ENCODE results near the gene DNMT3A. TPM values are rescaled to one million over a fixed set of nuclear protein-coding genes. Genes with fewer than 3 reads are reported as not detected.

Gene DNMT3A
- total RNA-seq, 1 experiment from 2014 or later: 35.7 TPM

DNA sequence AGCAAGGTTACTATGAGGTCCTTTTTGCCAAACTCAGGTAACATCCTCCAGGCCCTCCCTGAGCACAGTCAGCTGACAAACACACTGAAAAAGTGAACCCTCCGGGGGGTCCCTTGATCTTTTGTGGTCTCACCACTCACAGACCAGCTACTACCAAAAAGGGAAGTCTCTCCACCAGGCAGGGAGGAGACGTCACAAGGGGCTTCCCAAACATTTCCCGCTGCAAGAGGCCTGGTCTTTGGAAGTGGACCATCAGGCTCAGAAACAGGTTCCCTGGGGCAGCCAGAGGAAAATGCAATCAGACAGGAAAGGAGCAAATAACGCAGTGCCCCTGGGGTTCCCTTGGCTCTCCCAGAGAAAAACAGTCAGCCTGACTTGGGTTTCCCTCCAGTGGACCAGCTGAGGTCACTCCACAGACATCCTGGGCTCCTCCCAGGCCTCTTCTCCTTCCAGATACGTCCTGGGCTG lies 134.6 kb downstream of the DNMT3A start:
- intact Hi-C loops (cut with micrococcal nuclease; ENCODE audit: unreplicated experiment): no loop called here
- H3K9me3 Mint-ChIP-seq (ENCODE audit: low read depth, unreplicated experiment): no peaks in the 10 kb centered on the region
- CTCF ChIA-PET: no interaction called here
- H3K27me3 Mint-ChIP-seq (ENCODE audit: unreplicated experiment): no peaks in the 10 kb centered on the region
- H3K36me3 Mint-ChIP-seq (ENCODE audit: insufficient read depth, unreplicated experiment): no peaks in the 10 kb centered on the region
- no peaks in the 10 kb centered on the region for H3K4me1 Mint-ChIP-seq (ENCODE audit: low read depth, unreplicated experiment)
- no TSS peak for BruUV-seq (replicated peaks)
- TF ChIP-seq, protein P1, sequence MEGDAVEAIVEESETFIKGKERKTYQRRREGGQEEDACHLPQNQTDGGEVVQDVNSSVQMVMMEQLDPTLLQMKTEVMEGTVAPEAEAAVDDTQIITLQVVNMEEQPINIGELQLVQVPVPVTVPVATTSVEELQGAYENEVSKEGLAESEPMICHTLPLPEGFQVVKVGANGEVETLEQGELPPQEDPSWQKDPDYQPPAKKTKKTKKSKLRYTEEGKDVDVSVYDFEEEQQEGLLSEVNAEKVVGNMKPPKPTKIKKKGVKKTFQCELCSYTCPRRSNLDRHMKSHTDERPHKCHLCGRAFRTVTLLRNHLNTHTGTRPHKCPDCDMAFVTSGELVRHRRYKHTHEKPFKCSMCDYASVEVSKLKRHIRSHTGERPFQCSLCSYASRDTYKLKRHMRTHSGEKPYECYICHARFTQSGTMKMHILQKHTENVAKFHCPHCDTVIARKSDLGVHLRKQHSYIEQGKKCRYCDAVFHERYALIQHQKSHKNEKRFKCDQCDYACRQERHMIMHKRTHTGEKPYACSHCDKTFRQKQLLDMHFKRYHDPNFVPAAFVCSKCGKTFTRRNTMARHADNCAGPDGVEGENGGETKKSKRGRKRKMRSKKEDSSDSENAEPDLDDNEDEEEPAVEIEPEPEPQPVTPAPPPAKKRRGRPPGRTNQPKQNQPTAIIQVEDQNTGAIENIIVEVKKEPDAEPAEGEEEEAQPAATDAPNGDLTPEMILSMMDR (IDR thresholded peaks at IDR 0.05; ENCODE audit: unreplicated experiment): no peak
- no peak overlapping the region for H3K27ac Mint-ChIP-seq (ENCODE audit: unreplicated experiment)
- DNase-seq: no peak
- no peak overlapping the region for H3K4me3 Mint-ChIP-seq (ENCODE audit: low read depth, unreplicated experiment)

DNA sequence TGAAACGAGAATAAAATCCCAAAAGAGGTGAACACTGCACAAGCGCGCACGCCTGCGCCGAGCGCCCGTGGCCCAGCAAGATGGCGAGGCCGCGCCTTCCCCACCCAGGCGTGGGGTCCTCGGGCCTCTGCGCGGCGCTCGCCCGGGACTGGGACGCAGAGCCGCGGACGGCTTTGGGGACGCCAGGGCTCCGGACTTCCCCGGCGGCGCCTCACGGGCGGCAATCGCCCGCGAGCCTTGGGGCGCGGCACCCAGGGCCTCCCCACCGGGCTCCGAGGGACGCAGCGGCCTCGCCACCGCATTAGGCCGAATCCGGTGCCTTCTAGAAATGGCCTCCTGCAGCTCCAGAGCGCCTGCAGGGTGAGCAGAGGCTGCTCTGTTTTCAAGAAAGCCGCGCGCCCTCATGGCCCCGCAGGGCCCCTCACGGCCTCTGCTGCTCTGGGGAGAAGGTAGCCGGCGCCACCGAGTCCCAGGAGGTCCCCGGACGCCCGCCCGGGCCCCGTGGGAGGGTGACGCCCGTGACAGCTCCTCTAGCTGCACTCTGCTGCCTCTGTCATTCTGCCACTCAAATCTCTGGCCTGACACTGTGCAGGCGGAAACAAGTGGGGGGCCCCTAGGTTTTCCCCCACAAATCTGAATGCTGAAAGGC lies 137.4 kb downstream of the DNMT3A start:
- no peaks in the 10 kb centered on the region for H3K36me3 Mint-ChIP-seq (ENCODE audit: insufficient read depth, unreplicated experiment)
- DNase-seq: no peak
- CTCF ChIA-PET: no interaction called here
- no peaks in the 10 kb centered on the region for H3K27me3 Mint-ChIP-seq (ENCODE audit: unreplicated experiment)
- no peaks in the 10 kb centered on the region for H3K9me3 Mint-ChIP-seq (ENCODE audit: low read depth, unreplicated experiment)
- intact Hi-C loops (cut with micrococcal nuclease; ENCODE audit: unreplicated experiment): no loop called here
- peaks cover 2% of the 10 kb centered on the region for H3K4me1 Mint-ChIP-seq (ENCODE audit: low read depth, unreplicated experiment)
- no TSS peak for BruUV-seq (replicated peaks)
- no peak overlapping the region for H3K4me3 Mint-ChIP-seq (ENCODE audit: low read depth, unreplicated experiment)
- H3K27ac Mint-ChIP-seq (ENCODE audit: unreplicated experiment): no peak overlapping the region
- TF ChIP-seq, protein P1 (IDR thresholded peaks at IDR 0.05; ENCODE audit: unreplicated experiment): no peak

DNA sequence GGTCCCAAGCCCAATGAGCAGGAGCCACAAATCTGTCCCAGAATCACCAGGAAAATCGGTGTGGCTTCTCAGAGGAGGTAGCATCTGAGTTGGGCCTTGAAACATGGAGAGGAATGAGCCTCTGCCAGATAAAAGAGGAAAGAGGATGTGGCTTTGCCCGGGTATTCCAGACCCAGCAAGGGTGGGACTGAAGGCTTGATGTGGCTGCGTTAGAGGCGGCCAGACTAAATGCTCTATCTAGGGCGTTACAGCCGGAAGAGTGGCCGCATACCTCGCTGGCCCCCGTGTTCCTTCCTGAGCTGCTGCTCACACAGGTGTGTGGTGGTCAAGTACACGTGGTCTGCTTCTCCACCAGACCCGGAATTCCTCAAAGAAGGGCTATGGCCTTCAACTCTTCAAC lies 139.4 kb downstream of the DNMT3A start:
- H3K36me3 Mint-ChIP-seq (ENCODE audit: insufficient read depth, unreplicated experiment): no peaks in the 10 kb centered on the region
- CTCF ChIA-PET: no interaction called here

GRCh38 chr2:25201794-25202193 lies 139.9 kb downstream of the DNMT3A start:
- peaks cover 23% of the 10 kb centered on the region for H3K4me1 Mint-ChIP-seq (ENCODE audit: low read depth, unreplicated experiment)

More for the DNA sequence above, 139.4 kb downstream of the DNMT3A start:
- intact Hi-C loops (cut with micrococcal nuclease; ENCODE audit: unreplicated experiment): no loop called here
- Mint-ChIP-seq H3K4me1 (ENCODE audit: low read depth, unreplicated experiment) (peaks cover 22% of the 10 kb centered on the region), H3K4me3 (ENCODE audit: low read depth, unreplicated experiment) (no peak overlapping the region), H3K9me3 (ENCODE audit: low read depth, unreplicated experiment) (no peaks in the 10 kb centered on the region), H3K27ac (ENCODE audit: unreplicated experiment) (no peak overlapping the region), H3K27me3 (ENCODE audit: unreplicated experiment) (no peaks in the 10 kb centered on the region)
- TF ChIP-seq, protein P1 (IDR thresholded peaks at IDR 0.05; ENCODE audit: unreplicated experiment): no peak
- DNase-seq: no peak
- BruUV-seq (replicated peaks): no TSS peak

More at GRCh38 chr2:25201794-25202193, 139.9 kb downstream of the DNMT3A start:
- H3K36me3 Mint-ChIP-seq (ENCODE audit: insufficient read depth, unreplicated experiment): no peaks in the 10 kb centered on the region
- intact Hi-C loops (cut with micrococcal nuclease; ENCODE audit: unreplicated experiment): no loop called here
- no peaks in the 10 kb centered on the region for H3K9me3 Mint-ChIP-seq (ENCODE audit: low read depth, unreplicated experiment)
- no peak for DNase-seq
- TF ChIP-seq, protein P1 (IDR thresholded peaks at IDR 0.05; ENCODE audit: unreplicated experiment): no peak
- H3K27ac Mint-ChIP-seq (ENCODE audit: unreplicated experiment): no peak overlapping the region
- BruUV-seq (replicated peaks): no TSS peak
- CTCF ChIA-PET: no interaction called here
- no peak overlapping the region for H3K4me3 Mint-ChIP-seq (ENCODE audit: low read depth, unreplicated experiment)
- no peaks in the 10 kb centered on the region for H3K27me3 Mint-ChIP-seq (ENCODE audit: unreplicated experiment)

Data from Calu3 (cell line).